GM10847 (cell line): ENCODE measurements around the gene LGALS14.

Source experiments
- POLR2A ChIP-seq: IDR thresholded peaks from 2 replicates; pipeline ENCODE4 v1.6.1; 2011; ENCODE audit not compliant: insufficient read length; ENCODE audit errors: extremely low read depth

The LGALS14 gene

DNA sequence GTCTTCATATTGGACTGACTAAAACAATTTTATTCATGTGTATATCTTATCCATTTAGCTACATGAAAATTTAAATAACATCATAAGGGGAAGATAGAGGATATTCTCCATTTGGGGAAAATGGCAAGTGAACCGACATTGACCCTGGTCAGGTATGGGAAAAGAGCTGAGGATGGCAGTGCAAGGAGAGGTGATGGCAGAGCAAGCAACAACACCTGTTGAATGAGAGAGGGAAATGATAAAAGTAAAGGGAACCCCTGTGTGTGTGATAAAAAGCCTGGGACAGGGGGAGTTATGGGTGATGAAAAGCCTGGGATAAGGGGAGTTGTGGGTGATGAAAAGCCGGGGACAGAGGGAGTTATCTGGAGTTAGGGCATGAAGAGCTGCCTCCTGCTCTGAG lies 29.6 kb downstream of the LGALS14 start:
- no peak for TF ChIP-seq POLR2A

DNA sequence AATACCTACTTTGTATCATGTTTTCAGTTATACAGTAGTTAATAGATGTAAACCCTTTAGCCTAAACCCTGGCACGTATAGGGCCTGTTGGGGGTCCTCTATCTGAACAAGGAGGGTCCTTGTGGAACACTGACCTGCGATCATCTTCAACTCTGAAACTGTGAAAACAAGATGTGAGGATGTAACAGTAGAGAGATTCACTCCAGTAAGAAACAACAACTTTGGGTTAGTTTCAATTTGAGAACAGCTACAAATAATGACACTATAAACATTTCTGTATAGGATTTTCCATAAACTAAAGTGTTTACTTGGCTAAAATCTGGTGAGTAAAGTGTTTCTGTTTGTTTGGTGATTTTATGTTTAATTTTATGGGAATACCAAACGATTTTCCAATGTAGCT lies 31.4 kb downstream of the LGALS14 start:
- no peak for TF ChIP-seq POLR2A

DNA sequence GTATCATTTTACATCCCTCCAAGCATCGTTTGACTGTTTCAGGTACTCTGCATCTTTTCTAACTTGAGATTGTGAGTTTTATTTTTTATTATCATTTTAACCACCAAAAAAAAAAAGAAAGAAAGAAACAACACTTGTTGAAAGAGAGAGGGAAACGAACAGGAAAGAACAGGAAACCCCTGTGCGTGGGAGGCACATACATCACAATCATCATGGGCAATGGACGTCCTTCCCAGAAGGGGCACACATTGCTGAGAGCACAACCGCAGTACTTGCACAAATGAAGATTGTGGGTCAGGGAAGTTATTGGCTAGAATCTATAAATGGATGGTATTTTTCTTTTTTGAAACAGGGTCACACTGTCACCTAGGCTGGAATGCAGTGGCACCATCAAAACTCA lies 31.8 kb downstream of the LGALS14 start:
- TF ChIP-seq POLR2A: no peak

DNA sequence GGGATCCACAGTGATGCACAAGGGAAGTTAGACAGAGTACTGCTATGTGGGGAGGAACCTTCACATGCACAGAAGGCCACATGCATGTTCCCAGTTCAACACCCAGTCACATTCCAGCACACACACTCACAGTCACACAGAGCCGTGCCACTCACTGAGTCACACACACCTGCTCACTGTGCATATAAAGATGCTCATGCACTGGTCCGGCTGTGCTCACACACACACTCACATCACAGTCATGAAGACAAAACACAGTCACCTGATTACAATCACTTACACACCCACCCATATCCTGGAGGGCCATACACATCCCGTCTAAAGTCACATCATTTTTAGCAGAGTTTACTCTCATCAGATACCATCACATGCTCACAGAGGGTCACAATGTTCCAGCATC lies 33.1 kb downstream of the LGALS14 start:
- TF ChIP-seq POLR2A: no peak

DNA sequence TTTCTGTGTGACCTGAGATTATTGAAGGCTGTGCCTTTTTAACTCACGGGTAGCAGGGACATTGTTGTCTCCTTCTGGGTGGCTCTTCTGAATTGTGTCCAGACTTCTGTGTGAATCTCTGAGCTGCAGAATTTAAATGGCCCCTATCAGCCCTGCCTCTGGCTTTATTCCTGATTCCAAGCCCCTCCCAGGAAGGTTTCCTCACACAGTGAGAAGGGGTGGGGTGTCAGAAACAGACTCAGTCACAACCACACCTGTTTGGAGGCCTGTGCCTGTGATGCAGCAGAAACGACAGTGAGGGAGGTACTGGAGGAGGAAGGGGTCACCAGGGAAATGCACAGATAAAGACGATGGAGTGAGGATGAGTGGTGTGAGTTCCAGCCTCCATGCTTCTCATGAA lies 33.6 kb downstream of the LGALS14 start, which contains the start of gene CLC:
Gene CLC, minus strand, starts transcription at position 139 of the 400 bp plus-strand sequence. Its CDS starts 77 bp downstream, at position 62.
- TF ChIP-seq POLR2A: no peak

DNA sequence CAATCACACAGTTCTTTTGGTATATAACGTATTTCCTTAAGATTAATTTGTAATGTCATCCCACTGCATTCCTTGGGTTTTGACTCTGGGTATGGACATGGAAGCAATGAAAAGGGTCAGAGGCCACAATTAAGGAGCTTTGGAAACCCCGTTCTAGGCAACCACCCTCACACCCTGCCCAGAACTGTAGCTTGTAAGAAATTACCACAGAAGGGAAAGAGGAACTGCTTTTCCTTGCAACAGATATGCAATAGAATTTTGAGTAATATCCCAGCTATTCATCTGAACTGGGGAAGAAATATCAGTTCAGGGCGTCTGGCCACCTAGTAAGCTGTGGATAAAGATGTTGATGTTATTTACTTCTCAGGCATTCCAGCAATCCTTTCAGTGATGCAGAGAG lies 34.5 kb downstream of the LGALS14 start:
- TF ChIP-seq POLR2A: no peak

DNA sequence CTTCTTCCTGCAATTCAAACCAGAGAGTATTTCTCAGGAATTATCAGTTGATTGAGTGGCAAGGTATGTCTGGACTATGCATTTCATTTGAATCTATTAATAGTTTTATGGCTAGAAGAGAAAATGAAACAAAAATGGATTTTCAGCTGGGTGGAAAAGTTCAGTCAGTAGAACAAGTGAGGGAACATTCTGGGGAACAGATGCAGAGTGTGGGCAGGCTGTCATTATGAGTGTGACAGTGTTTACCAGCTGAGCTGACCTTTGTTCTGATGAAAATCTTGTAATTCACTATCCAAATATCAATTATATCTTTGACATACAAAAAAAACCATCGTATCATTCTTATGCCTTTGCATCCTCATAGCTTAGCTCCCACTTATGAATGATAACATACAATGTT lies 36.1 kb downstream of the LGALS14 start:
- no peak for TF ChIP-seq POLR2A

DNA sequence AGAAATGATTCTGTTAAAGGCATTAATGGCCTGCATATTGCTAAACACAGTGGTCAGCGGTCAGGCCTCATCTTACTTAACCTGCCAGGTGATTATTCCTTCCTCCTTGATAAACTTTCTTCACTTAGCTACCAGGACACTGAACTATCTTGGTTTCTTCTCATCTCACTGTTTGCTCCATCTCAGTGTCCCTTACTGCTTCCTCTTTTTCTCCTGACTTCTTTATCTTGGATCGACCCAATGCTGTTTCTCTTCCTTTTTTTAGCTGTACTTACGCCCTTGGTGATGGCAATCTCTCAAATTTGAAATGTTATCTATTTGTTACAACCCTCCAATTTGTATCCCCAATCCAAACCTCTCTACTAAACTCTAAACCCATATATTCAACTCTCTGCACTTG lies 41.4 kb downstream of the LGALS14 start:
- TF ChIP-seq POLR2A: no peak

DNA sequence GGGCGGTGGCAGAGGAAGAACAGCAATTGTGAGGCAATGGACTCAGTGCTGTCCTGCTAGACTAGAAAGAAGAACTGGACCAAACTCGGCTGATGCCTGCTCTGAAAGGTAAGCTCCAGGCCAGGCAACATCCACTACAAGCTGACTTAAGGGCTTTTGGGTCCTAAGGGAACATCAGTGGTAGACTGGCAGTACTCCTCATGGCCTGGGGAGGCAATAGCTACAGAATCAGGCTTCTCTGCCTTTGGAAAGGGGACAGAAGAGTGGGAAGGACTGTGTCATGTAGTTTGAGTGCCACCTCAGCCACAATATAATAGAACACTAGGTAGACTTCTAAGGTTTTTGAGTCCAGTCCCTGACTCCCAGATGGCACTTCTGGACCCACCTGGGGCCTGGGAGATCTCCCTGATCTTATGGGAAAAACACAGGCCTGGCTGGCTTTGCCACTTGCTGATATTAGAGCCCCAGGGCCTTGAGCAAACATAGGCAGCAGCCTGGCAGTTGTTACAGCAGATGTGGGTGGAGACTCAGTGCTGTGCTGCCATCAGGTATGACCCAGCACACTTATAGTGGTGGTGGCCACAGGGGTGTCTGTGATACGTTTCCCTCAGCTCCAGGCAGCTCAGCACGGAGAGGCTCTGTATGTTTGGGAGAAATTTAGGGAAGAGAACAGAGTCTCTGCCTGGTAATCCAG lies 42.7 kb downstream of the LGALS14 start:
- no peak for TF ChIP-seq POLR2A

DNA sequence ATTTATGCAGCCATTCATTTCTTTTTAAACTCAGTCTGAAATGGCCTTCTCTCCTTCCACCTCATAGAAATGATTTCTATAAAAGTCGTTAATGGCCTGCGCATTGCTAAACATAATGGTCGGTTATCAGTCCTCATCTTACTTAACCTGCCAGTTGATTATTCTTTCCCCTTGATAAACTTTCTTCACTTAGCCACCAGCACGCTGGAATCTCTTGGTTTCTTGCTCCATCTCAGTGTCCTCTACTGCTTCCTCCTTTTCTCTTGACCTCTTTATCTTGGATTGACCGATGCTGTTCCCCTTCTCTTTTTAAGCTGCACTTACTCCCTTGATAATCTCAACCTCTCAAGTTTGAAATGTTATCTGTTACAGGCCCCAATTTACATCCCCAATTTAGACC lies 45.7 kb downstream of the LGALS14 start:
- TF ChIP-seq POLR2A: no peak

DNA sequence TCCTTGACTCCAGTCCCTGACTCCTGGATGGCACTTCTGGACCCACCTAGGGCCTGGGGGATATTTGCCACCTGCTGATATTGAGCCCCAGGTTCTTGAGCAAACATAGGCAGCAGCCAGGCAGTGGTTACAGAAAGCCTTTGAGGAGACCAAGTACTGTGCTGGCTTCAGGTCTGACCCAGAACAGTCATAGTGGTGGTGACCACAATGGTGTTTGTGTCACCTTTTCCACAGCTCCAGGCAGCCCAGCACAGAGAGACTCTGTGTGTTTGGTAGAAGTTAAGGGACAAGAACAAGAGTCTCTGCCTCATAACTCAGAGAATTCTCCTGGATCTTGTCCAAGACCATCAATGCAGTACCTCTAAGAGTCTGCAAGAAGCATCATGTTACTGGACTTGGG lies 48.1 kb downstream of the LGALS14 start:
- no peak for TF ChIP-seq POLR2A

DNA sequence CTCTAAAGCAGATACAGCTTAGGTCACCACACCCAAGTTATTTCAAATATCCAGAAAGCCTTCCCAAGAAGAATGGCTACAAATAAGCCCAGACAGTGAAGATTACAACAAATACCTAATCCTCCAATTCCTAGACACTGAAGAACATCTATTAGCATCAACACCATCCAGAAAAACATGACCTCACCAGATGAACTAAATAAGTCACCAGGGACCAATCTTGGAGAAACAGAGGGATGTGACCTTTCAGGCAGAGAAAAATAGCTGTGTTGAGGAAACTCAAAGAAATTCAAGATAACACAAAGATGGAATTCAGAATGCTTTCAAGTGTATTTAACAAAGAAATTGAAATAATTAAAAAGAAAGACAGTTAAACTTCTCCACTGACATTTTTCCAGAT lies 48.5 kb downstream of the LGALS14 start:
- no peak for TF ChIP-seq POLR2A

DNA sequence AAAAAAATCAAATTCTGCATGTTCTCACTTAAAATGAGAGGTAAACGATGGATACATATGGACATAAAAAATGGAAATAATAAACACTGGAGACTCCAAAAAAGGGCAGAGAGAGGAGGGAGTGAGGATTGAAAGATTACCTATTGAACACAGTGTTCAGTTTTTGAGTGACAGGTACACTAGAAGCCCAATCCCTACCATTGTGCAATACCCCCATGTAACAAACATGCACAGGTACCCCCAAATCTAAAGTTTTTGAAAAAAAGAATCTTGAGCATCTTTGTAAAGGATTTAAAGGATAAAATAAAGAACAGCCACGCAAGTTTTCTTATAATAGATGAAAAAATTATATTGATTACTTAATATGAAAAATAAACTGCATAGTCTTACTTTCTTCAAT lies 50.3 kb downstream of the LGALS14 start:
- no peak for TF ChIP-seq POLR2A

DNA sequence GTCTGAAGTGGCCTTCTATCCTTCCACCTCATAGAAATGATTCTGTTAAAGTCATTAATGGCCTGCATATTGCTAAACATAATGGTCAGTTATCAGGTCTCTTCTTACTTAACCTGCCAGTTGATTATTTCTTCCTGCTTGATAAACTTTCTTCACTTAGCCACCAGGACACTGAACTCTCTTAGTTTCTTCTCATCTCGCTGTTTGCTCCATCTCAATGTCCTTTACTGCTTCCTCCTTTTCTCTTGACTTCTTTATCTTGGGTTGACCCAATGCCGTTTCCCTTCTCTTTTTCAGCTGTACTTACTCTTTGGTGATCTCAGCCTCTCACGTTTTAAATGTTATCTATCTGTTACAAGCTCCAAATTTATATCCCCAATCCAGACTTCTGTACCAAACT lies 50.7 kb downstream of the LGALS14 start:
- TF ChIP-seq POLR2A: no peak
